GM18508 (cell line): Measurements from ENCODE around the gene PLA2G4E.

Experiments
- ATAC-seq: cut with Tn5 transposase; IDR thresholded peaks from one replicate; pipeline ENCODE4 v1.9.1; 2021; ENCODE audit warnings: moderate number of reproducible peaks; ENCODE audit not compliant: insufficient read depth, unreplicated experiment

PLA2G4E gene

DNA sequence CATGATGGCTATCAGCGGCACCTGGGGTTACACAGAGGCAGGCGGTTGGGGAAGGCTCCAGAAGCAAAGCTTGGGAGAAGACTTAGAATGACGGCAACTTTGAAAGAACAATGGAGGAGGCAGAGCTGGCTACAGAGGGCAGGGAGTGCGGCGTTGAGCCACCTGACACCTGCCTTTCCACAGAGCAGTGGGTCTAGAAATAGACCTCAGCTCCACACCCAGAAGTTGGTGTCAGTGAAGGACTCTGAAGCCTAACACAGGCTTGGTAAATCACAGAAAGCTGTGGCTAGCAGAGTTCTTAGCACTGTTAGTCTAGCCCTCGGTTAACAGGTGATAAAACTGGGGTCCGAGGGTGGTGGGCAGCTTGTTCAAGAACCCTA lies 25.4 kb downstream of the PLA2G4E start:
- ATAC-seq = no peak

- ATAC-seq = no peak
Observed at GRCh38 chr15:41994772-41995475, 25.9 kb downstream of the PLA2G4E start.

- no peak for ATAC-seq
Observed at GRCh38 chr15:41994171-41994650, 26.6 kb downstream of the PLA2G4E start.

DNA sequence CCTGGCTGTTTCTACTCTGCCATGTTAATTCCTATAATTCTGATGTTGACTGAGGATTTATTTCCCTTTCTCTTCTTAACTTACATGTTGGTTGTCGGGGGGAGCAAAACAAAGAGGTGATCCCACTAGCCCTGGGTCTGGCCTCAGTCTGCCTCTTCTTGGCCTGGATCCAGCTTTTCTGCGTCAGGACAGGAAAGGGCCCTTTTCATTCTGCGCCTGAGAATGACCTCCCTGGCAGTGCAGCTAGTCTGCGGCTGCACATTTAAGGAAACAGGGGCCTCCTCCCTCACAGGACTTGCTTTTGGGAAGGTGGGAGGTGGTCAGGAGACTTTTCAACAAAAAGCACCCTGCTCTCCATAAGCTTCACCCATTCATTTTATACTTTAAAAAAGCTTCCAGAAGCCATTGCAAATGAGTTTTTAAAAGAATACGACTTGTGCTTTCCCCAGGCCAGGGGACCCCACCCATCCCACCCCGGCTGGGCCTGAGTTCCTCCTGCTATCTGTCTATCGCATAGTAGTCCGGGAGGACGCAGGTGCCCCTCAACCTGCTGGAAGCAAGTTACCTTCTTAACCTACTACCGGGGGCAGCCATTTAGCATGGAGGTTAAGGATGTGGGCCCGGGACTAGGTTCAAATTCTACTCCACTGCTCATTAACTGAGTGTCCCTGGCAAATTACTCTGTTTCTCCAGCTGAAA lies 27.2 kb downstream of the PLA2G4E start:
- no peak for ATAC-seq

DNA sequence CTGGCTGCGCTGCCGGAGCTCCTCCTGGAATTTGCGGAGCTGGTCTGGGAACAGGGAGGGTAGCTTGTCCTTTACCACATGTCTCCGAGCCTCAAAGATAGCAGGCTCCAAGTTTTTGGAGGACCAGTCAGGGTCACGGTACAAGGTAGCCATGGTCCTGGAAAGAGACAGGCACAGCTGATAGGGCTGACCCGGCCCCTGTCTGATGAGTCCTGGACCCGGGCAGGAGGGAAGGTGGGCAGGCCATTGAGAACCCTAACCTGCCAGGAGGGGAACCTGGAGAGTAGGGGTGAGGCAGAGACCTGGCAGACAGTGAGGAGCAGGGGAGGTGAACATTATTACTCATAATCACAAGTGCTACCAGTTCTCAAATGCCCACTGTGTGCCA lies 28.0 kb downstream of the PLA2G4E start:
- no peak for ATAC-seq

DNA sequence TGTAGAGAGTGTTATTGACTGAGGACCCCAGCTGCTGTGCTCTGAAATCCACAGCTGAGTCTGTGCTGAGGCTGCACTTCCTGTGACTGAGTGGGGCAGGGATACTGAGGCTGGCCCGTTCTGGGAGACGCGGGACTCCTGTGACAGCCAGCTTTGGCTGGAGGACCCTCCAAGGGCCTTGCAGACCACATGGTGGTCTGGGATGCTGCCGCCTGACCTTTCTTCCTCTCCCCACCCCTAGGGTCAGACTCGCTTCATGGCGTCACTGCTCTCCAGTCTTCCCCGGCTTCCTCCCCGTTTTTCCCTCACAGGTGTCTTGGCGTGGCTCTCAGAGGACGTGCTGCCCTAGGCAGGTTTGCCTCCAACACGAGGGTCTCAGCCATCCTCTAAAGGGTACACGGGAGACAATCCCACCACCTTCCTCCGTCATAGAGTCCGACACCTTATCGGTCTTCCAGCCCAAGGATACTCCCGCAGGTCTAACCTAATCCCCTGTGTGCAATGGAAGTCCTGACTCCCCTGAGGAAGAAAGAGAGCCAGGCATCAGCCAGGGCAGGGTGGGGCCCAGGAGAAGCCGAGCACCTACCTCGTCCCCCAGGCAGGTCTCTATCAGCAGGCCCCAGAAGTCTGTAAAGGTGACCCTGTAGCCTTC lies 28.6 kb downstream of the PLA2G4E start:
- no peak for ATAC-seq

GRCh38 chr15:41990691-41991090 lies 30.2 kb downstream of the PLA2G4E start:
- ATAC-seq = no peak

DNA sequence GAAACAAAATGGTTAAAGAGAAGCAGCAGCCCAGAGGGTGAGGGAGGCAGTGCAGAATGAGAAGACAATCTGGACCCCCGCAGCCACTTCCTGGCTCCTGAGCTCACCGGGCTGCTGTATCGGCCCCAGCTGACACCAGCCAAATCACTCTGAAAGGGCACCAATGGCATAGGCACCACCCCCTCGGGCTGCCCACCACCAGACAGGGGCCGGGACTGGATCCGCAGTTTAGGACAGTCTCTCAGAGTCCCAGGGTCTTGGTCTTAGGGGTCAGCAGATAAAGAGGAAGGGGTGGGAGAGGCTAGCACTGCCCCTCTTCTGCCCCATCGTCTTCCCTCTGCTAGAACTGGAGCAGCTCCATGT lies 30.6 kb downstream of the PLA2G4E start:
- no peak for ATAC-seq

GRCh38 chr15:41989573-41990242 lies 31.1 kb downstream of the PLA2G4E start:
- ATAC-seq = no peak

DNA sequence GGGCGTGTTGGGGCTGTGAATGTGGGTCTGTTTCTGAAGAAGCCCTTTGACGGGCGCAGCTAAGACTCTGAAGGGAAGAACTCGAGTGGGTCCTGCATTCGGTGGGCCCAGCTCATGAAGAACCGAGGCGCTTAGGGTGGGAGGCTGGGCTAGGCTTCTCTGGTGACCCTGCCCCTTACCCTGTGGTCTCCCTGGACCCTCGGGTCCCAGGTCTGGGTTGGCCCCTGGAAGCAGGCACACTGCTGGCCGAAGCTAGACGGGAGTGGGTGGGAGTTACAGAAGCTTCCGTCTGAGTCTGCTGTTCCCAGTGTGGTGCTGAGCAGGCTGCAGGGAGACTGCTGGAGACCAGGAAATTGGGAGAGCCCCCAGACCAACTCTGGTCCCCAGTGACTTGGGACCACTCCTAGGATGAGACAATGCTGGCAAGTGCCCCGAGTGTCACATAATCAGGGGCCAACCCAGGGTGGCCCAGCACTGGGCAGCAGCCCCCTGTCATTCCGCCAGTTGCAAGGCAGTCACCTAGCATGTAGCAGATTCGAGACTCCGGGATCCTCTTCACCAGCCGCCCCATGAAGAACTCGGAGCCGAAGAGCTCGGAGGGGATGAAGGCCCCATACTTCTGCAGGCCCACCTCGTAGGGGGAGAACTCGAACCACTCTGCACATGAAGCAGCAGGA lies 31.8 kb downstream of the PLA2G4E start:
- no peak for ATAC-seq

GRCh38 chr15:41987925-41988275 lies 32.9 kb downstream of the PLA2G4E start:
- ATAC-seq = no peak

DNA sequence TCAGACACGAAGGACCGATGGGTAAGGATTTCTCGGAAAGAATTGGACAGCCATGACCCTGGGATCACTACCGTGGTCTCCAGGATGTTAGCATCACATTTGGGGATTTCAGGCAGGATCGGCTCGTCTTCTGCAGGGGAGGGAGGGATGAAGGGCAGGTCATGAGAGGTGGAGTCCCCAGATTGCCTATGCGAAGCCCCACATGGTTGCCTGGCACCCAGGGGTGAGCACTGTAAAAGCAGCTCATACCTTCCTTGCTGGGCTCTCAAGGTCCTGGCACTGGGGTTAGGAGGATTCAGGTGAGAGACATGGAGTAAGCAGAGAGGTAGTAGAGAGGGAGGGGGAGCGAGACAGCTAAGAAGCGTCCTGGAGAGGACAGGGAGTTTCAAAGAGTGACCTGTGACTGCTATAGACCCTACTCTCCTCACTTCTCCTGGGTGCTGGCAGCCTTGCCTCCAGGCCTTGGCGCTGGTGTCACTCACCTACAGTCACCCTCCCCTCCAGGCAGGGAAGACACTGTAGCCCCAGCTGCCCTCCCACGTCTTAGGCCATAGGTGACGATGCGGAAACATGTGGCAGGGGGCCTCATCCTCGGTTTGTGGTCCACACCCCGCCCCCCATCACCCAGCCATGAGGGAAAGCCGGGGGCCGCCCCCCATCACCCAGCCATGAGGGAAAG lies 33.5 kb downstream of the PLA2G4E start:
- ATAC-seq = no peak

GRCh38 chr15:41985236-41986160 lies 35.3 kb downstream of the PLA2G4E start:
- no peak for ATAC-seq

DNA sequence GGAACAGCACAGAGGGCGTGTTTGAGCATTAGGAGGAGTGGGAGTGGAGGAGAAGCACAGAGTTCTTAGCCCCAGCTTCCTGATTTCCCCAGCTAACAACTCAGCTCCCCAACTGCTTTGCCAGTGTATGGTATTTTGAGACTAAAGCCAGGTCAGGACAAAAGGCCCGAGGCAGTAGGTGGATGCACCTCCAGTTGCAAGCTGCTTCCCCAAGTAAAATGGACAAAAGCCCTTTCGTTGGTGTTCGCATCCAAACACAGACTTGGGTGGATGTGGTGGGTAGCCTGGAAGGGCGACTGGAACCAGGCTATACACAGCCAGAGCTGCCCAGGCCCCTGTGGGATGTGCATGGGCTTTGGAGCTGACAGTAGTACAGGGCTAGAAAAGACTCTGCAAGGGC lies 36.2 kb downstream of the PLA2G4E start:
- no peak for ATAC-seq

DNA sequence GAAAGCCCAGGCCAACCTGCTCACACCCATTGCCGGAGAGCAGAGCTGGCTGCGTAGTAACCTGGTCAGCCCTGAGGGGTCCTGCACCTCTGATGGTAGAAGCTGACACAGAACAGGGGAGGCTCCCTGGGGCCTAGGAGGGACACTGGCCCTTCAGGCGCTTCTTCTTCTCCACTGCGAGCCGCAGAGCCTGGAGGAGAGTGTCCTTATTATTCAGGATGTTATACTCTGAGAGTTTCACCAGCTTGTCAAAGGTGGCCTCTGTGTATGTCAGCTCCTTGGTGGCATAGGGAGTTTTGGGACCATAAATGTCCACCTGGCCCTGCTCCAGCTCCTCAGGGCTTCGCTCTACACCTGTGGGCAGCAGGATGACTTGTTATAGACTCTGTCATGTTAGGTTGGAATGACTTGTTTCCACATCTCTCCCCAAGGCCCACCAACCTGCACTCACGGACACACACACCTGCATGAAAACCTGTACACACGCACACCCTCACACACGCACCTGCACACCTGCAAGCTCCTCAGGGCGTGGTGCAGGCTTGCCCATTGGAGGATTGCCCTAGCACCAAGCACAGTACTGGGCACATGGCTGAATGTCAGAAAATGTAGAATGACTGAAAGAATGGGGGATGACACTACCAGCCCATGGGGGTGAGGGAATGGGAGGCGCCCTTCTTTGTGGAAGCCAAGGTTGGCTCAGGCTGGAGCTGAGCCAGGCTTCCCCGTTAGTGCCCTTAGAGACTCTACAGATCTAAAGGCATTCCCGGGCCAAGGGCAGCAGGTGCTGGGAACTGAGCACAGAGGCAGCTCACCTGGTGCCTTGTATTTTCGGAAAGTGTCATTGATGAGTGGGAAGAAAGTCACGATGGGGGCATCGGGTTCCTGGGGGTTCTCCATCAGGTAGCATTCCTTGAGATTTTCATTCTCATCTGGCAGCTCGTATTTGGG lies 36.9 kb downstream of the PLA2G4E start:
- ATAC-seq = no peak

GRCh38 chr15:41983221-41983620 lies 37.6 kb downstream of the PLA2G4E start:
- ATAC-seq = no peak

DNA sequence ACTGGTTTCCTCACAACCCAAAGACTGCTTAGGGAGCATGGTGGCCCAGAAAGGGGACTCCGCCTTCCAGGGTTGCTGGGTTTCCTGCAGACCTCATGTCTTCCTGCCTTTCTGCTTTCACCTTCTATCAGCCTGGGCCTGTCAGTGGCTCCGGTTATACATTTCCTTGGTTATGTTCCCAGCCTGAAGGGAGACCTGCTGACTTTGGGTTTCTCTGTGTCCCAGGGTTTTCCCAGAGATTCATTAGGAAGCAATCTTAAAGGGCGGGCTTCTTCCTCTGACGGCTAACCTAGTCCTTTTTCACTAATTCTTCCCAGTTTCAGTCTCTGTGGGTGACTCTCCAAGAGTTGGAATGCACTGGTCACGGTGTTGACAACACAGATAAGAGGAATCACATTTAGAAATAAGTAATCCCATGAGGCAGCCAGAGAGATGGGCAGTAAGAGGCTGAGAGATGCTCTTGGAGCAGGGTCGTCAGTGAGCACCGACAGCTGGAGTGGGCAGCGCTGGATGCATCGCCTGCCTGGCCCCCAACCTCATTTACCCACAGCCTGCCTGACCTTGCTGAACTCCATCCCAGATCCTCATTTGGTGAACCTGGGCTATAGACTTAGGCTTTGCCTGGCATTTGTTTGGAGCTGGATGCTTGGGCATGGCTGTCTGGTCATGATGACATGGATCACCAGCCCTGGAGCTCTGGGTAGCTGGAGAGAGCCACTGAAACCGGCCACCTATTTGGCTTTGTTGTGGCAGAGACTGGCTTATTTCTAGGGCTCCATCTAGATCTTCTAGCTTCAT lies 38.5 kb downstream of the PLA2G4E start:
- no peak for ATAC-seq
